CD4-positive, alpha-beta T cell treated with Interleukin-10 for 1 hour (primary cell): Measurements from ENCODE around the gene CERS6.
"Not testable (repeated sequence)": the region's sequence is repeated elsewhere in the genome, so short reads cannot be mapped to it uniquely, and the experiment has no call there.

Experiments used
- DNase-seq: peaks from one replicate; pipeline ENCODE4 v3.0.0-alpha.2; 2020

The CERS6 gene, protein sequence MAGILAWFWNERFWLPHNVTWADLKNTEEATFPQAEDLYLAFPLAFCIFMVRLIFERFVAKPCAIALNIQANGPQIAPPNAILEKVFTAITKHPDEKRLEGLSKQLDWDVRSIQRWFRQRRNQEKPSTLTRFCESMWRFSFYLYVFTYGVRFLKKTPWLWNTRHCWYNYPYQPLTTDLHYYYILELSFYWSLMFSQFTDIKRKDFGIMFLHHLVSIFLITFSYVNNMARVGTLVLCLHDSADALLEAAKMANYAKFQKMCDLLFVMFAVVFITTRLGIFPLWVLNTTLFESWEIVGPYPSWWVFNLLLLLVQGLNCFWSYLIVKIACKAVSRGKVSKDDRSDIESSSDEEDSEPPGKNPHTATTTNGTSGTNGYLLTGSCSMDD

DNA sequence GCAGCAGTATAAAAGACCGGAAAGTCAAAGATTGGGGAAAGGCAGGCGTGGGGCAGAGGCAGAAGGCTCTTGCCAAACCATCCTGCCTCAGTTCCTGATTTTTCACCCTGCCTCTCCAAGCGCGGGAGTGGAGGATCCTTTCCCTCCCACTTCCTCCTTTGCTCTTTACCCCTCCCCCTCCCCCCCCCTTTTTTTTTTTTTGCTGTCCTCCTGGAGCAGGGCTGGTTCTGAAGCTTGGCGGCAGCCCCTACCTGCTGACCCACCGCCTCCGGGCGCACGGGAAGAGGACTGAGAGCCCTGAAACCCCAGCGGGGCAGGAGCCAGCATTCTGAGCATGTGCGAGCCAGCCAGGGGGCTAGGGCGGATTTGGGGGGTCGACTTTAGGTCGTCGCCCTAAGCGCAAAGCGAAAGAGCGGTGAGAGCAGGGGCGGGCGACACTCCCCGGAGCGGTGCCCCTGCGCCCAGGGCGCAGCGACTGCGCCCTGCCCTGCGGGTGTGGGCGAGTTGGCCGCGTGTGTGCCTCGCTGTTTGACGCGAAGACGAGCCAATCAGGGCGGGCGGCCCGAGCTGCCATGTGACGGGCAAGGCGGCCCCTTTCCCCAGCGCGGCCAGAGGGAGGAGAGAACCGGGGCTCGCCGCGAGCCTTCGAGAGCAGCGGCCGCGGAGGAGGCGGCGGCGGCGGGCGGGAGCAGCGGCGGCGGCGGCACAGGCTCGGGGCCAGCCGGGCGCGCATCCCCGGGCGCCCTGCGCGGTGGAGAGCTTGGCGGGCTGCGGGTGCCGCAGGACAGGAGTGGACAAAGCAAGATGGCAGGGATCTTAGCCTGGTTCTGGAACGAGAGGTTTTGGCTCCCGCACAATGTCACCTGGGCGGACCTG lies at the start of gene CERS6:
TSS of gene CERS6 (plus strand) at position 628 of the 876 bp plus-strand sequence. CDS start at position 805, 177 bp downstream.
- peak; percentile 77 for DNase-seq

DNA sequence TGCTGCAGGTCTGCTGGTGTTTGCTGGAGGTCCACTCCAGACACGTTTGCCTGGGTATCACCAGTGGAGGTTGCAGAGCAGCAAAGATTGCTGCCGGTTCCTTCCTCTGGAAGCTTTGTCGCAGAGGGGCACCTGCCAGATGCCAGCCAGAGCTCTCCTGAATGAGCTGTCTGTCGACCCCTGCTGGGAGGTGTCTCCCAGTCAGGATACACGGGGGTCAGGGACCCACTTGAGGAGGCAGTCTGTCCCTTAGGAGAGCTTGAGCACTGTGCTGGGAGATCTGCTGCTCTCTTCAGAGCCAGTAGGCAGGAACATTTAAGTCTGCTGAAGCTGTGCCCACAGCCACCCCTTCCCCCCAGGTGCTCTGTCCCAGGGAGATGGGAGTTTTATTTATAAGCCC lies 43.8 kb upstream of the CERS6 start:
- not testable (repeated sequence) for DNase-seq

DNA sequence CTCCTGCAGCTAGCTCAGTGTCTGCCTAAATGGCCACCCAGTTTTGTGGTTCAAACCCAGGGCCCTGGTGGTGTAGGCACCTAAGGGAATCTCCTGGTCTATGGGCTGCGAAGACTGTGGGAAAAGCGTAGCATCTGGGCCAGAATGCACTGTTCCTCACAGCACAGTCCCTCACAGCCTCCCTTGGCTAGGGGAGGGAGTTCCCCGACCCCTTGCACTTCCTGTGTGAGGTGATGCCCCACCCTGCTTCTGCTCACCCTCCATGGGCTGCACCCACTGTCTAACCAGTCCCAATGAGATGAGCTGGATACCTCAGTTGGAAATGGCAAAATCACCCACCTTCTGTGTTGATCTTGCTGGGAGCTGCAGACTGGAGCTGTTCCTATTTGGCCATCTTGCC lies 43.0 kb upstream of the CERS6 start:
- DNase-seq: peak; percentile 10

DNA sequence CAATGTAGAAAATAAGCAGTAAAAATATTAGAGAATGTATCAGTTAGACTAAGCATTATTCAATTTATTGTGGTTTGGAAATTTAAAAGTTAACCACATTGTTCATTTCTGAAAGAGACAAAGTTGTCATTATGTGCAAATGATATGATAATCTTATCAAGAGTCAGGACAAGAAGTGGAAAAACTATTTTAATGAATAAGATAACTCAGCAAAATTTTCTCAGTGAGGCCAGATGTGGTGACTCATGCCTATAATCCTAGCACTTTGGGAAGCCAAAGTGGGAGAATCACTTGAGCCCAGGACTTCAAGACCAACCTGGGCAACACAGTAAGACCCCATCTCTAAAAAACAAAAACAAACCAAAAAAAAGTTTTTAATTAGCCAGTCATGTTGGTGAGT lies 39.5 kb upstream of the CERS6 start:
- DNase-seq: no peak

DNA sequence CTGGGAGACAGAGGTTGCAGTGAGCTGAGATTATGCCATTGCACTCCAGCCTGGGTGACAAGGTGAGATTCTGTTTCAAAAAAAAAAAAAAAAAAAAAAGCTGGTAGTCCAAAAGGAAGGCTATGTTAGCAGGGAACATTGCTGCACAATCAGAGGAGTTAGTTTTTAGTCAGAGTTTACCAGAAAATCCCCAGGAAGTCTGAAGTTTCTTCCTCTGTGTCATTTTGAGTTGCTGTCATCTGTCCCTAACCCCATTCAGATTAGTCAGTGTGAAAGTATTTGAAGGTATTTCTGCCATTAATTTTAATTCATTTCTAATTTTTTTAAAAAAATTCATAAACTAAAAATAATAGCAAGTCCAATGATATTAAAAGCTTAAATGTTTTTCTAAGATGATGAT lies 33.5 kb upstream of the CERS6 start:
- DNase-seq: no peak

DNA sequence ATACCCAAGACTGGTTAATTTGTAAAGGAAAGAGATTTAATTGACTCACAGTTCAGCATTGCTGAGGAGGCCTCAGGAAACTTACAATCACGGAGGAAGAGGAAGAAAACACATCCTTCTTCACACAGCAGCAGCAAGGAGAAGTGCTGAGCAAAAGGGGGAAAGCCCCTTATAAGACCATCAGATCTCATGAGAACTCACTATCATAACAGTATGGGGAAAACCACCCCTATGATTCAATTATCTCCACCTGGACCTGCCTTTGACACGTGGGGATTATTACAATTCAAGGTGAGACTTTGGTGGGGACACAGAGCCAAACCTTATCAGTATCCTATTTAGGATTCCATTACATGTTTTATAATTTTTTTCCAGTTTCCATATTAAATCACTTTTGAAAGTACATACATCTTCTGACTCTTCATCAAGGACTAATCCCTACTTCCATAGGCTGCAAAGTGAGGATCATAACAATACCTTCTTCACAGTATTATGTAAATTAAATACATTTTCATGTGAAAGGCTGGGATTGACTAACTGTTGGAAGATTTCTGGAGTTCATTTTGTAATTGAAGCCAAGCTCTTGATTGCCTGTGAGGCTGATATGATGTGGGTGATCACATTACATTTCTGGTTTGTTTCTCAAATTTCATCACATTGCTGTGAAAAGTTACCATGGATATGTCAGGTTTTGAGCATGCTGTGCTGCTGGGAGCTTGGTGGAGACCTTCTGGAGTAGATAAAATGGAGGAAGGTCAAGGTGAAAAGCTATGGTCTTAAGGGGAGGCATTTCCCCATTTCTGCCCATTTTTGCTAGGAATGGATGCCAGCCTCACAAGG lies 31.7 kb upstream of the CERS6 start:
- no peak for DNase-seq

DNA sequence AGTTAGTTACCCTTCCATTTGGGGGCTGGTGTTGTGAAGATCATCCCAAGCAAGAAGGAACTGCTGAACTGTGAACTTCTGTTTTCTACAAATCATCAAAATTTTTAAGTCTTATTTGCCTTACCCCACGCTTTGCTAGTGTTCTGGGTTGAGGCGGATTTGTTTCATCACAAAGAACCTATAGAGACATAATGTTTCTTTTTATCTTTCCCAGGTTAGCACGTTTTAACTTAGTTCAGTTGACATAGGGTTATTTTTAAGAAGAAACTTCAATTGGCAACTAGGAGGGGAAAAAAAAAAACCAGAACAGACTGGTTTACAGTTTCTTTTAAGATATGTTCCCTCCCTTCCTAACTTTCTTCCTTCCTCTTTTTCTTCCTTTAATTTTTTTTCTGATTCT lies 31.1 kb upstream of the CERS6 start:
- no peak for DNase-seq

DNA sequence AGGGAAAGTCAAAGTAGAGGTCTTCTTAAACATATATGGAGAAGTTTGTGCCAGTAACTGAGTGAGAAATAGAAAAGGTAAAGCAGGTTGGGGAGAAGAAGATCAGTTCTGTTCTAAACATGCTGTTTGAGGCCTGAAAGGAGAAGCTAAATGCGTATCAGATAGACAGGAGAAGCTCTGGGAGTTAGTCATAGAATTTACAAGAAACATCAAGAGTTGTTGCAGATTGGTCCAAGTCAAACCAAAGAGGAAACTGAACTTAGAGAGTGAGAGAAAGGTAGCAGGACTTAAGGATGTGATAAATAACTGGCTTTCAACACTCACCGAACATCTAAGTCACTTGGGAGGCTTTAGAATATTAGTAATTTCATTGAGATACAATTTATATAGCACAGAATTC lies 29.2 kb upstream of the CERS6 start:
- no peak for DNase-seq

DNA sequence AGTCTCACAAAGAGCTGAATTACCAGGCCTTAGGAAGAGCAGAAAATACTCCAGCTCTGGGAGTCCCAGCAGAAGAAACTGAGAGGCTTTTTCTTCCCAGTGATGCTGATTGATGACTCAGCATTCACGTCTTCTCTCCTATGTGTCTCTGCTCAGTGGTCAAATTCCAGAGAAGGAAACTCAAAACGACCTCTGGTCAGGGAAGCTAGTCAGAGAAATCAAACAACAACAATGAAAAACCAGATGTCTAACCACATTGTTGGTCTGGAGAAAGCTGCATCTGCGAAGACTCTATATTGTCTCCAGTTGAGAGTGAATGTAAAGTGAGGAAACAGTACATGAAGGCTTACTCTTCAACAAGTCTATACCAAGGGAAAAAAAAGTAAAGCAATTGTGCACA lies 28.6 kb upstream of the CERS6 start:
- no peak for DNase-seq

DNA sequence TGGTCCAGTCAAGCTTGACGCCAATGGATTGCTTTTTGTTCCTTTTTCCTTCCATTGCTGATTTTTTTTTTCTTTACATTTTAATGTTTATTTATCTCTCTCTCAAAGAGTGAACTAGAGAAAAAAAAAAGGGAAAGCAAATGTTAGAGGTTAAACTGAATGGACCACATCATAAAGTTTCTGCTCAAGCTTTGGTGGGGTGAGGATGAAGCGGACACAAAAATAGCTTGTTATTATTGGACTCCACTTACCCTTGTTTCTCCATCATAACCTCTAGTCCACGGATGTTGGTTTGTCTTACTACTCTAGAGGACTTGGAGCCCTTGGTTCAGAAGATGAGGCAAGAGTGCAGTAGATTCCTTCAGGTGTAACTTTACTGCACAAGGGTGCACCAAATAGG lies 27.6 kb upstream of the CERS6 start:
- DNase-seq: no peak

DNA sequence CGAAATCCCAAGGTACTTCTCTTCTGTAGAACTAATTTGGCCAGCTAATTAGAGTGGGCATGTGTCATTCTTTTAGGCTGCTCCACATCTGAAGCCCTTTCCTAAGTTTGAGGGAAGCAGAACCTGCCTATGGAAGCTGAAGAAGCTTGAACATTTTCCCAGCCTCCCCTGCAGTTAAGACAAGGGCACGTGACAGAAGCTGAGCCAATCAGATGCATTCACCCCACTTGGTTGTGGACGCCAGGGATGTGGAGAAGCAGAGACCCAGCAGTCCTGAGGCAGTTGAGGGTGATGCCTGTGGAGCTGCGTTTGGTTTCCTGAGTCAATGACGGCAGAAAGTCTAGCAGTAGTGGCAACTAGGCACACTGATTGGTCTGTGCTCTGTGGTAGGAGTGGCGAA lies 26.1 kb upstream of the CERS6 start:
- no peak for DNase-seq

DNA sequence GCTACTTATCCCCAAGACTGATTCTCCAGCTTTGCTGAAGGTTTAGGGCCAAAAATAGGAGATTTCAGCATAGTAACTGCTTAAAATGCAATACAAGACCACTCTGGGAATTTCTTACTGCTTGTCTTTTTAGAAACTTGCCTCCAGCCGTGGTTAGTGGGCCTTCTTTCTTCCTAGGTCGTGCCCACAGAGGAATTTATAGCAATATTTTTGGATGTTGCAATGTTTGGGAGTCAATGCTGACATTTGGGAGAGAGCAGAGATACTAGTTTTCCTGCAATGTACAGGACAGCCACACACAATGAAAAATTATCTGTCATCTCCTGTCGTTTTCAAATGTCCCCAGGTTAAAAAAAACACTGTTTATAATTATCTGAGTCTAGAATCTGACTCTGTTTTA lies 25.6 kb upstream of the CERS6 start:
- DNase-seq: no peak

DNA sequence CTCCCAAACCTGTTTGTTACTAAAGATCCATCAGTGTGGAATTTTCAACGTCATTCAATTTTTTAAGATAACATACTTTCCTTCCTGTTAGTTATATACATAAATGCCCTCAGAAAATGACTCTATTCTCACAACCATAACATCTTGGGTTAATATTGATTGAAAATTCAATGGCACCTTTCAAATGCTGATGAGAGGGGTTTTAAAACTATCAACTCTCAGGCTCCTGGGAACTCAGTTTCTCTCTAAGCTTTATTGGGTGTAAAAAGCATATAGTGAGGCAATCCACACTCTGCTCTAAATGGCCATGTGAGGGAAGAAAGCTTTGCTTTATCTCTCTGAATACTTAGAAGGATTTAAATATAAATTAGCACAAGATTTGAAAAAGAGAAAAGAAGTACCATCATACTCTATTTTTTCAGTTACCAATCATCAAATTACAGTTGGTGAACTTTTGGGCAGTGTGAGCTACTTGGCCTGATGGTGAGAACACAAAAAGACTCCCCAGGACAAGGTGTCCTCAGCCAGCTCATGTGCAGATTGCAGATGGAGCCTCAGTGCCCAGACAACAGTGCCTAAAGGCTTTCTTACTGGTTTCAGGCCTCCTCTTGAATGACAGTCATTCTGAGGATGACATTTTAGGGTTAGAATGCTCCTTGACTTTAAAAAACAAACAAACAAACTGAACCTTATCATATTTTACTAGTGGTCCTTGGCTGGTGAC lies 24.6 kb upstream of the CERS6 start:
- DNase-seq: no peak

DNA sequence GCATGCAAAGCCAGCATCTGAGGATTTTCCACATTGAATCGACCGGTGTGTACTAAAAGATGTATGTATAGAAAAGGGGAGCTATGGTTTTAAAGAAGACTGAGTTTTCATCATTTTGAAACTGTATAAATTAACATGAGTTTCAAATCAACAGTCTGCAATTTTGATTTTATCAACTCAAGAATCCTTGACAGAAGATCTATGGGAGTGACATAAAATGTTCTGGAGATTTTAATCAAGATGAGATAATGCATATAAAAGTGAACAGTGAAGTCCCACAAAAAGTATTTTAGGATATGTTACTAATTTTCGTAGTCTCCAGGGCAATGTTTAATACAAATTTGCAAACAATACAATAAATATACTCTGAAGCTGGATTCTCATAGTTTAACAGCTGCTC lies 24.0 kb upstream of the CERS6 start:
- no peak for DNase-seq

DNA sequence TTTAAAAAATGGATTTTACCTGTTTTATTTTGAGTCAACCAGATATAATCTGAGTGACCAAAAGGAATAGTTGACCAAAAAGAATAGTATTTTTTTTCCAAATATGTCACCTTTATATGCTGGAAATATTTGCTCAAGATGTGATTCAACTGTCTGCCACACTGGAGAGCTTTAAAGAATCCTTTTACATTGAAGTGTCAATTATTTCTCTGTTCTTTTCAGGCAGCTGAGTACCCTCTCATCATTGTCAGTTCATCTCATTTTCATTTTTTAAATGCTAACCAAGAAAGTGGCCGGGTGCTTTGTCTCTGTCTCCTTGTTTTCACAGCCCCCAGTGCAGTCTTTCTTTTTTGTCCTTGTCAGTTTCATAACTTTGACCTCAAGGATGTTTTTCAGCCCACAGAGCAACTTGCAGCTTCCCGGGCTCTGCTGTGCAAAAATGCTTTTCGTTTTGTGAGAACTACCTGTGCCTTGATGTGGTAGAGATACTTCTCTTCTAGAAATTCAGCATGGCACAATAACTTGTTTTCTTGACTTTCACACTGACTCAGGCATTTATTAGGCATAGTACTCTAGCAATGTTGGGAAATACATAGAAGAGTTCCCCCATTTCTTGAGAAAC lies 23.4 kb upstream of the CERS6 start:
- peak; percentile 30 for DNase-seq

DNA sequence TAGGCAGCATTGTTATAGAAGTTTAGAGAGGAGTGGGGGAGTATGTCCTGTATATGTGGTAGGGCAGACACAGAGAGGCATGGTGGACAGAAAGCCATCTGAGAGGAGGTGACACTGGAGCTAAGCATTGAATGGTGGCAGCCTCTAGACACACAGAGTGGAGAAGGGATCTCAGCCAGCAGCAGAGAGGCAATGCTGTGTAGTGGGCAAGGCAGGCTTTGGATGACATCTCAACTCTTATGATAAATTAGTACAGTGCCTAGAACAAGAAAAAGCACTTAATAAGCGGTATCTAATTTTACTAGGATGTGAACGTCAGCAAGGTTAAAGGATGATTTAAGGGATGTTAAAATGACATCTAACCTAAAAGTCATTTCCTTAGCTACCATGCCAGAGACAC lies 22.5 kb upstream of the CERS6 start:
- DNase-seq: no peak

DNA sequence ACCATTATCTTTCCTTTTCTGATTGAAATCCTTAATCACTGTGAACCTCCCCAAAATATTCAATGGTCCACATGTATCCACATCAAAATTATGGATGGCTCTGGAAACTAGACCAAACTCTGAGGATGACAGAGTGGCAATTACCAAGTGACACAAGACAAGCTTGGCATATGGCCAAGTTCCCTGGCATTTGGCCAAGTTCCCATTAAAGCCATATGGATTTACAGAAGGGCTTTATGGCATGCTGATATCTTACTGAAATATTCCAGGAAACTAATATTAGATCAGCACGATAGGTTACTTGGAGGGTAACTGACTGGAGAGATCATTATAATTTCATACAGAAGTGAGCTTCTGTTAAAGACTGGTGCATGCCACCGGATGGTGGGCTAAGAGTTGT lies 21.9 kb upstream of the CERS6 start:
- DNase-seq: no peak

DNA sequence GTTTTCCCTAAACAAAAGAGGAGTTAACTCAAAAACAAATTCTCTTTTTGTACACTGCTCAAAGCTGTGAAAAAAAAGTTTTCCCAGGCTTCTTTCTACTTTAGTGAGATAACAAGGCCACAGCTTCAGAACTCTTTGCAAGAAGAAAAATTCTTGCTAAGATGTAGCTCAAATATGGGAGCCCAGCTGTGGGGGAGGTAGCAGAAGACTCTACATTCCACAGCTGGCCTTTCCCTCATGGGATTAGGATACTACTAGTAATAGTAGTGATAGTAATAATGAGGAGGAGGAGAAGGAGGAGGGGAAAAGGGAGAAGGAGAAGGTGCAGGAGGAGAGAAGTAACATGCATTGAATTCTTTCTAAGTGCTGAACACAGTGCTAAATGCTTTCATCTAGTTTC lies 19.2 kb upstream of the CERS6 start:
- DNase-seq: no peak

DNA sequence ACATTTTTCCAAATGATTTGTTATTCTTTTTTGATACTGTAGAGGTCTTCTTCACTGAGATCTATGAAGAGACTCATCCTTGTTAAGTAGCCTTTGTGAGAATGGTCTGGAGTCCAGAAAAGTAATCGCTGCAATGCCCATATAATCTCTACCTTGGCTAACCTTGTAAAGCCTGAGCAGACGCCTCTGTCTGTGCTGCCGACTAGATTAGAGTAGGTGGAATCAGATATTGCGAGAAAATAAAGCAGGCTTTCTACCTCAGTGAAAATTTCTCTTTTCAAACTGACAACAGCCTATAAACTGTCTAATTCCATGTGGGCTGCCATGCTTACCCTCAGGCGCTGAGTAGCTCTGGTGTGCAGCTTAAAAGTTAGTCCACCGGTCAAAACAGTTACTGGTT lies 17.5 kb upstream of the CERS6 start:
- no peak for DNase-seq

DNA sequence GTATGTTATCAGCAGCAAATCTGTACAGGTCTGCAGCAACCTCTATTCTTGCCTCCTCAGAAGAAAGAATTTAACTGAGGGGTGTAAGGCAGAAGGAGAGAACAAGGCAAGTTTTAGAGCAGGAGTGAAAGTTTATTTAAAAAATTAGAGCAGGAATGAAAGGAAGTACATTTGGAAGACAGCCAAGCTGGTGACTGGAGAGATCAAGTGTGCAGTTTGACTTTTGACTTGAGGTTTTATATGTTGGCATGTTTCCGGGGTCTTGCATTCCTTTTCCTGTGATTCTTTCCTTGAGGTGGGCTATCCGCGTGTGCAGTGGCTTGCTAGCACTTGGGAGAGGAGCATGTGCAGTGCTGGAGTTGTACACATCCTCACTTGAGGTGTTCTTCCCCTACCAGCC lies 16.5 kb upstream of the CERS6 start:
- DNase-seq: no peak

DNA sequence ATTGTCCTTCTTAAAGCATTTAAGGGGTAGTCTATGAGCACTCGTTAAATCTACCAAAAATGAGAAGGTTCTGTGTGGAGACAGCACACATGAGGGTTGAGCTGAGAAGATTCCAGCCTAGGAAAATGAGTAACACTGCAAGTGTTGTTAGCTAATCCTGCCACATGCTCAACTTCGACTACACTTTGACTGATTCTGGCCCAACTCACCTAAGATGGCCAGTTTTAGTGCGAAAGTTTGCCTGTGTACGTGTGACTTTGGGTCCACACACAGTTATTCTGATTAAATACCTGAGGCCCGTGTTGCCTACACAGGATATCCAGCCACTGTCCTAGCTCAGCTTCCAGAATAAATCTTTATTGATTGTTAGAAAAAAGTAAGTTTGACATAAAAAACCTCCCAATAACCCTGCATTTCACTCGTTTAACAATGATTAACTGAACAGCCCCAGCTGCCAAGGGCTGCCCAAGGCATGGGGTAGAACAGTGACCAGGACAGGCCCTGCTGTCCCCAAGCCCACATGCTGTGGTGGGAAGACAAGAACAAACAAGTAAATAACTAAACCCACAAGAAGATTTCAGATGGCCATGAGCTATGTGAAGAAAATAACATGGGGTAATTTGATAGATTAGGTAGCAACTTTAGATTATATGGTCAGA lies 14.7 kb upstream of the CERS6 start:
- no peak for DNase-seq

DNA sequence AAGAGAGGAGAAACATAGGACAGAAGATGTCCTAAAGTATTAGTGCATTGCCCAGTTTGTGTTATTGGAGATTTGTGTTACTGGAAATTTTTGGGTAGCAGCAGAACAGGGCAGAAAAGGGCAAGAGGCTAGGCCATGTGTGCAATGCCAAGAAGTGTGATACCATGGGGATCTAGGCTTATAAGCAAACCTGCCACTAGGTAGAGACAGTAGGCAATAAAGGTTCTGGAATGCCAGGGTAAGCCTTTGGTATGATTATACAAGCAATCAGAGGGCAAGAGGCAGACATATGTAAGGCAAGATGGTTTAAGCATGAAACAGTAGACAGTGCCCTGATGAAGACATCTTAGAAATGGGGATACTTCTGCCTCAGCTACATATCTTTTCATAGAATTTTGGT lies 12.3 kb upstream of the CERS6 start:
- DNase-seq: no peak
